CD4-positive, alpha-beta T cell treated with Interleukin-1 beta for 1 hour (primary cell): ENCODE data around the gene UGT1A7.

ENCODE experiments used
- DNase-seq, 2 donors: peaks; one replicate each; pipeline ENCODE4 v3.0.0-alpha.2; 2020 to 2022

The UGT1A7 gene

DNA sequence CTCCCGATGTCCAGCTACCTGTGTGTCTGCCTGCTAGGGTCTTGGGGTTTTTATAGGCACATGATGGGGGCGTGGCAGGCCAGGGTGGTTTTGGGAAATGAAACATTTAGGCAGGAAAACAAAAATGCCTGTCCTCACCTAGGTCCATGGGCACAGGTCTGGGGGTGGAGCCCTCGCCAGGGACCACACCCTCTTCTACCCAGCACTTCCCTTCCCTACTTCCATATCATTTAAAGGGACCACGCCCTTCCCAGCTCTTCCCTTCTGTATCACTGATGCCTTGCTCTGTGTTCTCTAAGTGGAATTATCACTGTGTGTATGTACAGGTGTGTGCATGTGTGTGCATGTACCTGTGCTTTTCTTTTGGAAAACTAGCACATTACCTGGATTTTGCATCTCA is 84.7 kb downstream of the UGT1A7 start:
- no peak for DNase-seq

DNA sequence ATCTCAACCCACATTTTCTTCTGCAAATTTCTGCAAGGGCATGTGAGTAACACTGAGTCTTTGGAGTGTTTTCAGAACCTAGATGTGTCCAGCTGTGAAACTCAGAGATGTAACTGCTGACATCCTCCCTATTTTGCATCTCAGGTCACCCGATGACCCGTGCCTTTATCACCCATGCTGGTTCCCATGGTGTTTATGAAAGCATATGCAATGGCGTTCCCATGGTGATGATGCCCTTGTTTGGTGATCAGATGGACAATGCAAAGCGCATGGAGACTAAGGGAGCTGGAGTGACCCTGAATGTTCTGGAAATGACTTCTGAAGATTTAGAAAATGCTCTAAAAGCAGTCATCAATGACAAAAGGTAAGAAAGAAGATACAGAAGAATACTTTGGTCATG is 86.4 kb downstream of the UGT1A7 start:
- no peak for DNase-seq

DNA sequence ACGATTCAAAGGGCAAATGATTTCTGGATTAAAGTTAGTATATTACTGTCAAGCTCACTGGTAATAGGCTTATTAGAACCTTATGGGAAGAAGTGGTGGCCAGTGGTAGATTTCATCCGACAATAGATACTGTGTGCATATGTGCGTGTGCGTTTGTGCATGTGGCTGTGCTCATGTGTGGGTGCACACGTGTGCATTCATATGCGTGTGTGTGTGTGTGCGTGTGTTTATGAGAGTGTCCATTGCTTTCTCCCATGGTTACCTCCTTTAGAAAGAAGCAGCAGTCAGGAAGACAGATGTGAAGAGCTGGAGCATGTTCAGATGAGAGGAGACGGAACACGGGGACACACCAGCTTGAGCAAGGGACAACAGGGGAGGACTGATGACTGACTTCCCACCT is 87.6 kb downstream of the UGT1A7 start:
- no peak for DNase-seq

DNA sequence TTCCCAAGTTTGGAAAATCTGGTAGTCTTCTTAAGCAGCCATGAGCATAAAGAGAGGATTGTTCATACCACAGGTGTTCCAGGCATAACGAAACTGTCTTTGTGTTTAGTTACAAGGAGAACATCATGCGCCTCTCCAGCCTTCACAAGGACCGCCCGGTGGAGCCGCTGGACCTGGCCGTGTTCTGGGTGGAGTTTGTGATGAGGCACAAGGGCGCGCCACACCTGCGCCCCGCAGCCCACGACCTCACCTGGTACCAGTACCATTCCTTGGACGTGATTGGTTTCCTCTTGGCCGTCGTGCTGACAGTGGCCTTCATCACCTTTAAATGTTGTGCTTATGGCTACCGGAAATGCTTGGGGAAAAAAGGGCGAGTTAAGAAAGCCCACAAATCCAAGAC is 90.5 kb downstream of the UGT1A7 start:
- DNase-seq = no peak

DNA sequence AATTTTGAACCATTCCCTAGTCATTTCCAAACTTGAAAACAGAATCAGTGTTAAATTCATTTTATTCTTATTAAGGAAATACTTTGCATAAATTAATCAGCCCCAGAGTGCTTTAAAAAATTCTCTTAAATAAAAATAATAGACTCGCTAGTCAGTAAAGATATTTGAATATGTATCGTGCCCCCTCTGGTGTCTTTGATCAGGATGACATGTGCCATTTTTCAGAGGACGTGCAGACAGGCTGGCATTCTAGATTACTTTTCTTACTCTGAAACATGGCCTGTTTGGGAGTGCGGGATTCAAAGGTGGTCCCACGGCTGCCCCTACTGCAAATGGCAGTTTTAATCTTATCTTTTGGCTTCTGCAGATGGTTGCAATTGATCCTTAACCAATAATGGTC is 90.9 kb downstream of the UGT1A7 start:
- no peak for DNase-seq

DNA sequence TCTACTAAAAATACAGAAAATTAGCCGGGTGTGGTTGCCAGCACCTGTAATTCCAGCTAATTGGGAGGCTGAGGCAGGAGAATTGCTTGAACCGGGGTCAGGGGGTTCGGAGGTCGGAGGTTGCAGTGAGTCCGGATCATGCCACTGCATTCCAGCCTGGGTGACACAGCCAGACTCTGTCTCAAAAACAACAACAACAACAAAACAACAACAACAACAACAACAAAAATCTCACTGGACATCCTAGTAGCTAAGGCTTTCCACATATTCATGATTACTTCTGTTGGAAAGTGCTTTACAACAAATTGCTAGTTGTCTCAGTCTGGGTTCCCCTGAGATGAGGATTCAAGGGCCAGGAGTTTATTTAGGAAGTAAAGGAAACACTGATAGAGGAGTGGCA is 92.2 kb downstream of the UGT1A7 start:
- DNase-seq = no peak

DNA sequence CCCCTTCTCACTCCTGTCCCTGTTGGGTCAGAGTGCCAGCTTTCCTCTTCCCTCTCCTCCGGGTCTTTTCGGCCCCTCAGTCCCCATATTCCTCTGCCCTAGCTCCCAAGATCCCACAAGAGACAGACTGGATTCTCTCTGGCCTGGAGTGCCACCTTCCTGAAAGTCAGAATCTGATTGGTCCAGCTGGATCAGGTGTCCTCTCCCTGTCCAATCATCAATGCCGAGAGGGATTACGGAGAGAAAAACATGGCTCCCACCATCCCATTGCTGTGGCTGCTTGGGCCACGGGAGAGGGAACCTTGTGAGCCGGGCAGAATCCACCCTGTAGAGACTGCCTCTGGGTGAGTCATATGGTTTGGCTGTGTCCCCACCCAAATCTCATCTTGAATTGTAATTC is 93.7 kb downstream of the UGT1A7 start:
- DNase-seq = no peak

DNA sequence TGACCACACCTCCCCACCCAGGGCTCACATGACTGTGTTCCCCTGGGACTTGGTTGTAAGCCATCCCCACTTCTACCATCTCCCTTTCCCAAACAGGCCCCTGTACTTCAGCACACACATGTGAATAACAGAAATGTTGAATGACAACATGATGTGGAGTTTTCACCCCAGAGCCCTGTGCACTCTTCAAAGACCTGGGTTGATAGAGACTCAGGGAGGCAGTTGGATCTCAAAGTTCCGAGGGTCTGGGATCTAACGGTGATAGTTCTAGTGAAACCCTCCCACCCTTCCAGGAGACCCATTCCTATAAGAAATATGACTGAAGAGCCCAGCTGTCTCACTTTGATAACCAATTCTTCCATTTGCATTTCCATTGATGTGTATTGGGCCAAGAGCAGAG is 96.3 kb downstream of the UGT1A7 start, which contains the start of gene MROH2A:
Gene MROH2A (plus strand): TSS at position 301 of the 400 bp plus-strand sequence. CDS start 1,029 bp downstream, outside the sequence.
- DNase-seq = no peak

DNA sequence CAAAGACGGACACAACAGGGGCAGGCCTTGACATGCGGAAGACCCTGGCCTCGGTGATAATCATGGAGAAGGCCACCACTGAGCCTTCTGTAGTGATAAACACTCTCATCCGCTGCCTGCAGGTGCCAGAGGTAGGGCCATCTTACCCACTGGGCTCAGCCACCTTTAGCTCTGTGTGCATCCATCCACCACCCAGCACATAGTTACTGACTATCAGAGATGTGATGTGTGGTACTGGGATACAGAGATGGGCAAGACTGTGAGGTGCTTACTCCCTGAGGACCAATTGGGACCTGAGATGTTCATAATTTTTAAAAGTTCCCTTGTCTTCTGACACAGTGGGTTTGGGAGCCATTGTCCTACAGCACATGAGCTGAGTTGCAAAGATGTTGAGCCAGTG is 98.0 kb downstream of the UGT1A7 start:
- no peak for DNase-seq

DNA sequence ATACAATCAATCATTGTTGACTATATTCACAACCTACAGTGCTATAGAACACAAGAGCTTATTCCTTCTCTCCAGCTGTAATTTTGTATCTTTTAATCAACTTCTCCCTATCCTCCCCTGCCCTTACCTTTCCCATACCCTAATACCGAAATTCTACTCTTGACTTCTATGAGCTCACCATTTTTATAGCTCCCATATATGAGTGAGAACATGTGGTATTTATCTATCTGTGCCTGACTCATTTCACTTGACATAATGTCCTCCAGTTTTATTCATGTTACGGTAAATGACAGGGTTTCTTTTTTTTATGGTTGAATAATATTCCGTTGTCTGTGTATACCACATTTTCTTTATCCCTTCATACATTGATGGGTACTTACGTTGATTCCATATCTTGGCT is 99.1 kb downstream of the UGT1A7 start:
- DNase-seq = no peak

DNA sequence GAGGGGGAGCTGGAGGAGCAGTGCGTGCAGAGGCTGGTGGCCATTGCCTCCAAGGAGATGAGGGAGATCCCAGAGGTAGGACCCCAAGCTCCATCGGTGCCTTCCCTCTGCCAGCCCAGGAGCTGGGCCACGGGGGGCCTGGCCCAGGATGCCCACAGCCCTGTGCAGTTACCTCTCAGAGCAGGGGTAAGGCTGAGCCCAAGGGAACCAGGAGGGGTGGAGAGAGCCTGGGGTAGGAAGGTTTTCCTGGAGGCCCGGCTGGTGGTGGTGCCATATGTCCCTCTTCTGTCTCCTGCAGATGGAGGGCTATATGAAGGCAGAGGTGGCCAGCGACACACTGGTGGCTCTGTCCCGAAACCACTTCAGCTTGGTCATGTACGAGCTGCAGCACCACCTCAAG is 107.9 kb downstream of the UGT1A7 start:
- DNase-seq = no peak

DNA sequence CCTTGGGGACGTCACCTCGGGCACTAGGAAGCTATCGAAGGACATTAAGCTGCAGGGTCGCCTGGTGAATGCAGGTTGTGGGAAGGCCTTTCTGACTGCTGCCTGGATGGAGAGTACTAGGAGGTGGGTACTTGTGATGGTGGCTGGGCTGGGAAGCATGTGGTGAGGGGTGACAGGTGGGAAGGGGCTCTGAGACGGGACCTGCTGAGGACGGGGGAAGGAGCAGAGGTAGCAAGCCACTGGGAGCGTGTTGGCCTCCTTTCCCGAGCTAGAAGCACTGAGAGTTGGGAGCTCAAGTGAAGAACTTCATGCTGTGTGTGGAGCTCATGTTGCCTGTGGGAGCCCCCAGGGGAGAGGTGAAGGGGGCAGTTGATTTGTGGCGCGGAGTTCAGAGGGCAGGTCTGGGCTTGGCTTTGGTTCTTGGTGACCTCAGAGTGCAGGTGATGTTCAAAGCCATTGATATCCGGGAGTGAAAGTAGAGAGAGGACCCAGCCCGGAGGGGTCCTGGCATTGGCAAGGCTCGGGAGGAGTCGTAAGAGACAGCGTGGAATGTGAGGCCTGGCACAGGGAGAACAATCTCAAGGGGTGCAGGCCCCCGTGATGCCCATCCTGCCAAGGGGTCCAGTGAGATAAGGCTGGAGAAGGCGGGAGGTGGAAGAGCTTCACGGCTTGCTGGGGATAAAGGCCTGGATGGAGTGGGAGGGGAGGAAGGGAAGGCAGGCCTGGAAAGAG is 109.6 kb downstream of the UGT1A7 start:
- DNase-seq = no peak

DNA sequence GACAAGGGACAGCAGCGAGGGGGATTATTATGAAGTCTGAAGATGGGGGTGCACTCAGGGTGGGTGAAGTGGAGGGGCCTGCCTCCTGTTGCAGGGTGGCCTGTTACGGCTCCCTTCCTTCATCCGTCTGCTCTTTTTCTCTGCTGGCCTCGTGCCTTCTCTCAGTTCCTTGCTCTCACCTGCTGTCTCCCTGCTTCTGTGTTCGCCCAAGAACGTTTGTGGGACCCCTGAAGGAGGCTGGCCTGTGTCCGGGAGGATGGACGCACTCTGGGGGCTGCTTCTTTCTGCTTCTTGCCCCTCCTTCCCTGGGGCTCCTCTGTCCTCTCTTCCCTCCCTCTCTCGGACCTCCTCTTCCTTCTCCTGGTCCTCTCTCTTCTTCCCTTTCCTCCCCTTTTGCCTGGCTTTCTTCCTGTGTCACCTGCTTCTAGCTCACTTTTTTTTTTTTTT is 110.2 kb downstream of the UGT1A7 start:
- no peak for DNase-seq

DNA sequence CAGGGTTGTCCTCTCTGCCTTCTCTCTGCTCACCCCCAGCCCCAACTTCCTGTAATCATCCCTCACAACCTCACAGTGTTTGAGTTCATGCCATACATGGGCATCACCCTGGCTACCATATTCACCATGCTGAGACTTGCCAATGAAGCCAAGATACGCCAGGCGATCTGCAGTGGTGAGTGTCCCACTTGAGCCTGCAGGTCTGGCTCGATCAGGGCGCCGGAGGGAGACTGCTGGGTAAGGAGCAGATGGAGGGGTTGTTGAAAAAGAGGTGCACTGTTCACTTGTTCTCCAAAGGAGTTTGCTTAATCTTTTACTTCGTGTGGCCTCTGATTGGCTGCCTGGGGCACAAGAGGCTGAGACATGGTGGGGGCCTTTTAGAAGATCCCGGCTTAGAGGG is 111.0 kb downstream of the UGT1A7 start:
- no peak for DNase-seq

DNA sequence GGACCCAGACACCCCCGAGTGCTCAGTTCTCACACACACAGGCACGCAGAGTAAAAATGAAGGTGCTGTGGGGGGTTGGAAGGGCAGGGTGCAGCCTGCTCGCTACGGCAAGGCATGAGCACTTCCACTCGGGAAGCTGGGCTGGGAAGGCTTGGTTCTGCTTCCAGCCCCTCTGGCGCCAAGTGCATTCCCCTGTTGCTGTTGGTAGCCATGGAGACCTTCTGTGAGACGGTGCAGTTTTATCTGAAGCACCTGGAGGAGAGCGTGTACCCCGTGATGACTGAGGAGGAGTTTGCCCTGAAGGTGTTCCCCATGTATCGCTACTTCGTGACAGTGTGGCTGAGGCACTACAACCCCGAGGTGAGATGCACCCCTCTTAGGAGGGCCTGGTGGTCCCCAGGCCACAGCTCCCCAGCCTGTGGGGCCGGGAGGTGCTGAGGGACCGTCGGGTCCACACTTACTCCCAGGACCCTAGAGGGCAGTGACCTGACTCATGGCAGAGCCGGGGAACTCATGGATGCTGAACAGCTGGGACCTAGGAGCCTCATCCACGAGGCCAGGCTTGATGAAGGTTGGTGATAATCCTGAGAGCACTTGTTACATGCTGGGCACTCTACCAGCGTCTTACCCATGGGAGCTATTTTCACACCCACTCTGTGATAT is 111.9 kb downstream of the UGT1A7 start:
- DNase-seq = no peak

DNA sequence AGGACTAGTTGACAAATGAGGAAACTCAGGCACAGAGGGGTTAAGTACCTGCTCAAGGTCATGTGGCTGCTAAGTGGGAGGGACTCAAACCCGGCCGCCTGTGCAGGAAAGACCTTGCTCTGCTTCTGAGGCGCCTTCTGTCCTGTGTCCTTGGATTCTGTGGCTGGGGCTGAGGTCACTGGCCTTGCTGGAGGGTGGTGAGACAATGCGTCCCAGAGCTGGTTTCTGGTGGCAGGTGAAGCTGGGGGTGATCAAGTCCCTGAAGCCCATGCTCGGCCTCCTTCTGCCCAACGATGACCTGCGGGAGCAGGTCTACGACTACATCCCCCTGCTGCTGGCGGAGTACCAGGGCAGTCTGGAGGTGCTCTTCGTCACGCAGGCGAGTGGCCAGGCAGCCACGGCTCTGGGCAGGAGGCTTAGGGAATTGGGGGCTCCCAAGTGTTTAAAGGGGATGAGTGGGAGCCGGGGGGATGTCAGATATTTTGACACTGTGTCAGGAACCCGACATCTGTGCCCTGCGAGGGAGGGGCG is 112.5 kb downstream of the UGT1A7 start:
- no peak for DNase-seq

DNA sequence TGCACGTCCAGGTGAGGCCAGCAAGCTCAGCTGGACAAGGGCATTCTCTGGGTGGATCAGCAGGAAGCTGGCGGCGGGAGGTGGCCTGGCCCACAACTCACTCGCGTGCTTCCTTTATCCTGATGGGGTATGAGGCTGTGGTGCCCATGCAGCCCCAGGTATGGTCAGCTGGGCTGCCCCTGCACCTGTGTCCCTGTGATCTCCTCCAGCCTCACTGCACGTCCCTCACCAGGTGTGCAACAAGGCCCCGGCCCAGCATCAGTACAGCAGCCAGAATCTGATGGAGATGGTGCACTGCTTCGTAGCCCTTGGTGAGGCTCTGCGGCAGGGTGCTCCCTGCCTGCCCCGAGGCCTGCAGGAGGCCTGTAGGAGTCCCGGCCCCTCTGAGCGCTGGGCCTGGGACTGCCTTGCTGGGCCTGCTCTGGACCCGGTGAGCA is 114.1 kb downstream of the UGT1A7 start:
- DNase-seq = no peak

DNA sequence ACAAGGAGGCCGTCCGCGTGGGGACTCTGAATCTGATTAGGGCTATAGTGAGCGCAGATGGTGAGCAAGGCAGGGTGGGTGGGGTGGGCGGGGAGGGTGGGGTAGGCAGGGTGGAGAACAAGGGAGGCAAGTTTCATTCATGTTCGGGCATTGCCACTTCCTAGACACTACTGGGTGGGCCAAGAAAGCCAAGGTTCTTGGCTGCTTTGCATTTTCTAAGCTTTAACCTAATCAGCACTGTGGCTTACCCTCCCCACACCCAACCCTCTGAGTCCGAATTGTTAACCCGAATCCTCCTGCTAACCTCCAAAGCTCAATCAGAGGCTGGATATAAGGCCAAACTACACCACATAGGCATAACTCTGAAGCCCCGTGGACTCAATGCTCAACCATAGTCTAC is 114.6 kb downstream of the UGT1A7 start:
- DNase-seq = no peak

DNA sequence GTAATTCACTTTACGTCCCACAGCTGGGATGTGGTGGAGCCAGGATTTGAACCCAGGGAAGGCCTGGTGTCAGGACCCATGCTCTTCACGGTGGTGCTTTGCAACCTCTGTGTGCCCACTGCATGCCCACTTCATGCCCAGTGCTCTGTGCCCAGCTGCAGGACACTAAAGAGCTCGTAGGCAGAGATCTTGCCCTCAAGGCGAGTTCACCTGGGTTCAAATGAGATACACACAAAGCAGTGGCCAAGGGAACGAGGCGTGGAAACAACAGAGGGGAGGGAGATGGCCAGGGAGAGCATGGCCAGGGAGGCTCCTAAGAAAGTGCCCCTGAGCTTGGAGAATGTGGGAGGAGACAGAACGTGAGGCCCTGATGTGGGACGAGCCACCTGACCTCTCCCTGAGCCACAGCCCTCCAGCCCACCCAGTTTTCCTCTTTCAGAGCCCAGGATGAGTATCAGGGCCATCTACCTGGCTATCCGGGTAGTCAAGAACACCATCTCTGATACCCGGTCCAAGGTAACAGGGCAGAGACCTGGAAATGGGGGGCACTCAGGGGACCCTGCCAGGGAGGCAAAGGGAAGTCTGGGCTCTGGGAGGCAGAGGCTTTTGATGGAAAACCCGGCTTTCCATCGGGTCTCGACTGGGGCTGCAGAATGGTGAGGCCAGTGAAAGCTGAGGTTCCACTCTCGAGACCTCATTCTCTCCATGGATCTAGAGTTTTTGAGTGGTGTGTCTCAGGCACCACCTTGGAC is 116.8 kb downstream of the UGT1A7 start:
- no peak for DNase-seq

DNA sequence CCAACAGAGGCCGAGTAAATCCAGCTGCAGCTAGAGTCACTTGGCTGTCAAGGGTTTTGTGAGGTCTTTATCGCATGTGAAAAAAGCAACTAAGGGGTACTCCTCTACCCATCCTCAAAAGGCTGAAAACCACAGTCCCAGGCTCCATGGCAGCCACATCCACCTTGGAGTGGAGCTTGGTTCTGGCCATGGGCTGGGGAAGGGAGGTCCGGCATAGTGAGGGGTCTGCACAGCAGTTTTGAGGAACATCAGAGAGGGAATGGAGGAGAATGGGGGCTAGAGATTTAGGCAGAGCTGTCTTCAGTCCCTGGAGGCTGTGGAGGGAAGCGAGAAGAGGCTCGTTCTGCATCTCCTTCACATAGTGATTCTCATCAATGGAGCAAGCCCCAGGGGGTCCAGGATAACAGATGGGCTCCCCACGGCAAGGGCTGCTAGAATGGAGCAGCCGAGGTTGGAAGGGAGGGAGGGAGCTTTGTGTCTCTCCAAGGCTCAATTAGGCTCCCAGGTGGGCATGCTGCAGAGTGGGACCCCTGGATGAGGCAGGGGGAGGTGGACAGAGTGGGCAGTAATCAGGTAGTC is 117.5 kb downstream of the UGT1A7 start:
- no peak for DNase-seq

DNA sequence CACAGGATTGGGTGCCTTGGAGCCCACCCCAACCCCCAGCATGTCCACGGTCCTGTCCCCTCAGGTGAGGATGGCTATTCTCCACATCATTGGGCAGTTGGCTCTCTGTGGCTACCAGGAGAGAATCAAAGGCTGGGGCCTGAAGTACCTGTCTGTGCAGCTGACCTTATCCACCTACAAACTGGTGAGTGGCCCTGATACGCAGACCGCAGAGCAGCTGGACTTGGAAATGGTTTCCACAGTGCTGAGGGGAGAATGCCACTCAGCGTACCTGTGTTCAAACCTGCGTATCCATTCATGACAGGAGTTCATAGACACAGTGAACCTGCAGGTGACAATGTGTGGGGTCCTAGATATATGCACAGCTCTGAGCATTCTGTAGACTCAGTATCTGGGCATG is 118.0 kb downstream of the UGT1A7 start:
- no peak for DNase-seq

DNA sequence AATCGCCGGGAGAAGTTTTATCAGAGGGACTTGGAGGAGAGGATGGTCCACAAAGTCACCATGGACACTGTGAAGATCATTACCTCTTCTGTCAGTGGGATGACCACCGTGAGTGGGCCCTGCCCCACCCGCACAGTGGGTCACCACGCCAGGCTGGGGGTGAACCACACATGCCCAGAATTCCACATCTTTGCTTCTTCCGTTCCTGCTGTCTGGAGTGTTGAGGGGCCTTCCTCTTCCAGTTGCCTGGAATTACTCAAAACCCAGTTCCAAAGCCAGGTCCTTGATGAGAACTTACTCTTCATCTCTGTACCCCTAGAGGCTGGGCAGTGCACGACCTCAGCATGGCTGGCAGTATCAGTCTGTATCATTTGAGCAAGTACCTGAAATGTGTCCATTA is 118.5 kb downstream of the UGT1A7 start:
- no peak for DNase-seq
